Stimulated activated CD4-positive, alpha-beta T cell treated with anti-CD3 and anti-CD28 coated beads, Interleukin-1b, Interleukin-23, amount 100 ng/mL, for 1 hour (primary cell): Measurements from ENCODE around the gene SLC25A42.

Experiments used
- DNase-seq, 2 donors: peaks; one replicate each; pipeline ENCODE4 v3.0.0-alpha.2; 2020; ENCODE audit warnings: low read depth in 2 of 2

SLC25A42 gene

DNA sequence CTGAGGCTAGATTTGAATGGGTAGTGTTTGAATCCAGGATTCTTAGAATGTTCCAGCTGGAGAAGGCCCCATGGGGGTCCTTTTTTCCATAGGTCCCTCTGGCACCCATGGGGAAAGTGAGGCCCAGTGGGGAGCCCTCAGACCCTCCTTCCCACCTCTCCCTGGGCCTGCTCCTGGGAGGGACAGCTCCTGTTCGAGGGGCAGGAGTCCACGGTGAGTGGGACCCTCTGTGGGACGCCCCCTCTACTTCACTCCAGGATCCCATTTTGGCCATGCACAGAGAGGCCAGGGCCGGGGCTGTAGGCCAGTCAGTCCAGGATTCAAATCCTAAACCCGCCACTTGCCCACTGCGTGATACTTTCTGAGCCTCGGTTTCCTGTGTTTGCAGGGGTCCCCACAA, 98.7 kb downstream of the SLC25A42 start:
- no peak for DNase-seq
